GM12864 (cell line): ENCODE measurements around the gene BIRC3.
"Not testable (repeated sequence)": the region's sequence is repeated elsewhere in the genome, so short reads cannot be mapped to it uniquely, and the experiment has no call there.

Source experiments
- DNase-seq: peaks from one replicate; pipeline ENCODE4 v3.0.0-alpha.2; 2011; ENCODE audit warnings: low read depth
- H3K4me3 ChIP-seq: 2 replicates; pipeline ENCODE4 v1.5.1; 2011; ENCODE audit warnings: mild to moderate bottlenecking, low read depth, low read length, control low read depth
- CTCF ChIP-seq: IDR thresholded peaks from 2 replicates; pipeline ENCODE4 v1.5.1; 2011; ENCODE audit warnings: low read depth, mild to moderate bottlenecking, moderate library complexity, low read length, control low read depth, inconsistent platforms; ENCODE audit errors: missing control alignments

The BIRC3 gene

DNA sequence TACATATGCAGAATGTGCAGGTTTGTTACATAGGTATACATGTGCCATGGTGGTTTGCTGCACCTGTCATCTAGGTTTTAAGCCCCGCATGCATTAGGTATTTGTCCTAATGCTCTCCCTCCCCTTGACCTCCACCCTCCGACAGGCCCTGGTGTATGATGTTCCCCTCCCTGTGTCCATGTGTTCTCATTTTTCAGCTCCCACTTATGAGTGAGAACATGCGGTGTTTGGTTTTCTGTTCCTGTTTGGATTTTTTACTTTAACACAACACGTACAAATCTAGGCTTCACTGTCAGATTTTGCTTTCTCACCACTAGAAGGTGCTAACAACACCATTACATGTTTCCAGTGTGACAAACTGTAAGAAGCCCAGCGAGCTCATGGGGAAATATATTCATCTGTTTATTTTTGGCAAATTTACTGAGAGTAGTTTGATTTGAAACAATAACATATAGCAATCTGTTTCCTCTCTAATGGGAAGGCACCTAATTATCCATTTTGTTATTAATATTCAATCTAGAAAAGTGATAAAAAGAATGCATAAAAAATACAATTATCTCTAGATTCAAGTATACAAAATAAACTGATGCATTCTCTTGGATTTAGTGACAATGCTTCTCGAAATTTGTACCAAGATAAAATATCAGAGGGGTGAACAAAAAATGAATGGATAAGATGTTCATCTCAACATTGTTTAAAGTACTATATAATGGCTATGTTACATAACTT, 23.2 kb upstream of the BIRC3 start:
- H3K4me3 ChIP-seq, result peak overlapping the region; percentile 40
- TF ChIP-seq CTCF, result peak; percentile 75
- peak; percentile 73 for DNase-seq

DNA sequence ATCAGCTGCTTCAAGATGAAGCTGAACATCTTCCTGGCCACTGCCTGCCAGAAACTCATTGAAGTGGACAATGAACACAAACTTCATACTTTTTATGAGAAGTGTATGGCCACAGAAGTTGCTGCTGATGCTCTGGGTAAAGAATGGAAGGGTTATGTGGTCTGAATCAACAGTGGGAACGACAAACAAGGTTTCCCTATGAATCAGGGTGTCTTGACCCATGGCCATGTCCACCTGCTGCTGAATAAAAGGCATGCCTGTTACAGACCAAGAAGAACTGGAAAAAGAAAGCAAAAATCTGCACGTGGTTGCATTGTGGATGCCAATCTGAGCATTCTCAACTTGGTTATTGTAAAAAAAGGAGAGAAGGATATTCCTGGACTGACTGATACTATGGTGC, 22.2 kb upstream of the BIRC3 start:
- no peak overlapping the region; the same call in 1 of the 2 replicates for H3K4me3 ChIP-seq
- no peak for TF ChIP-seq CTCF
- no peak for DNase-seq

DNA sequence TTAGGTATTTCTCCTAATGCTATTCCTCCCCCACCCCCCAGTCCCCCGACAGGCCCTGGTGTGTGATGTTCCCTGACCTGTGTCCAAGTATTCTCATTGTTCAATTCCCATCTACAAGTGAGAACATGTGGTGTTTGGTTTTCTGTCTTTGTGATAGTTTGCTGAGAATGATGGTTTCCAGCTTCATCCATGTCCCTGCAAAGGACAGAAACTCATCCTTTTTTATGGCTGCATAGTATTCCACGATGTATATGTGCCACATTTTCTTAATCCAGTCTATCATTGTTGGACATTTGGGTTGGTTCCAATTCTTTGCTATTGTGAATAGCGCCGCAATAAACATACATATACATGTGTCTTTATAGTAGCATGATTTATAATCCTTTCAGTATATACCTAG, 20.5 kb upstream of the BIRC3 start:
- not testable (repeated sequence) for DNase-seq, H3K4me3 ChIP-seq

GRCh38 chr11:102300837-102301236, 16.4 kb upstream of the BIRC3 start:
- not testable (repeated sequence) for H3K4me3 ChIP-seq, DNase-seq

DNA sequence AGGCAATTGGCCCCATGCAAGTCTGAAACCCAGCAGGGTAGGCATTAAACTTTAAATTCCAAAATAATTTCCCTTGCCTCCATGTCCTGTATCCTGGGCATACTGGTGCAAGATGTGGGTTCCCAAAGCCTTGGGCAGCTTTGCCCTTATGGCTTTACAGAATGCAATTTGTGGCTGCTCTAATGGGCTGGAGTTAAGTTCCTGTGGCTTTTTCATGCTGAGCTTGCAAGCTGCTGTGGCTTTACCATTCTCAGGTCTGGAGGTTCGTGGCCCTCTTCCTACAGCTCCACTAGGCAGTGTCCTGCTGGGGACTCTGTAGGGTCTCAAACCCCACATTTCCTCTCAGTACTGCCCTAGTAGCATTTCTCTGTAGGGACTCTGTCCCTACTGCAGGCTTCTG, 15.0 kb upstream of the BIRC3 start:
- H3K4me3 ChIP-seq, result no peak overlapping the region
- no peak for TF ChIP-seq CTCF

DNA sequence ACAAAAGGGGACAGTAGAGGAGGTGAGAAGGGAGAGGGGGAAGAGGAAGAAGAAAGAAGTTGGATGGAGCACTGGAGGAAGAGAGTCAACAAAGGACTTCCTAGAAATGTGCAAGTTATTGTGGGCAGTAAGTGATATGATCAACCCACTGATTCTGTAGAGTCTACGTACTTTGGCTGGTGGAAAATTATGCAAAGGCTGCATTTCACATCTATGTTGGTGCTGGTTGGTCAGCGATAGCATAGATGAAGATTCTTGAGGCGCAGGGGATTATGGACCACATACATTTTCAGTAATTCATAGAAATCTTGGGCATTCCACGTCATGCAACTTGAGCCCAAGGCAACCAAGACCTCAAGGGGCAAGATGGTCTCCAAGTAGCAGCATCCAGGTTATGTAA, 12.6 kb upstream of the BIRC3 start:
- no peak overlapping the region for H3K4me3 ChIP-seq
- no peak for DNase-seq
- no peak for TF ChIP-seq CTCF

More for the DNA sequence above, 15.0 kb upstream of the BIRC3 start:
- DNase-seq, result no peak

DNA sequence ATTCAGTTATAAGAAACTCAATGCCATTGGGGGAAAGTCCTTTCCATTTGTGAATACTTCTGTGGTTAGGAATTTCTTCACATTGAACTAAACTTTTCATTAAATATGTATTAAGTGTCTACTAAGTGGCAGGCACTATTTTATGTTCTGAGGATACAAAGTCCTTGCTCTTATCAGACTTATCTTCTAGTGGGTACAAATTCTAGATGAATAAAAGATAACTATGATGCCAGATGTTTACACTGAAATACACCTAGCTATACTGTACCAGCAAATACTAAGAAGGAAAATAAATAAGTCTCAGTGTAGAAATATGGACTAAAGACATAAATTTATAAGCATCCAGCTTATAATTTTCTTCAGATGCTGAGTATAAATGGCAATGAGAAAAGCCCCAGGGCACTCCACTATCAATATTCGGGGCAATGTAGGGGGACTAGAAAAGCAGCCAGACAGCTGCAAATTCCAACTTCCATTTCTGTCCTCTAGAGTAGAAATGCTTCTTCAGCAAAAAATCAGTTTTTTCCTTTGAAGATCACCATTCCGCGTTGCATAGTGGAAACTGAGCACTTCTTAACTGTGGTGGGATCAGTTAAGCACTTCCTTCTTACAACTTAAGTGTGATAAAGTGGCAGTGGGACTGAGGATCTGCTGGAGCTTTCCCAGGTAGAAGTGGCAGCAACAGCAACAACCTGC, 11.8 kb upstream of the BIRC3 start:
- TF ChIP-seq CTCF, result no peak
- H3K4me3 ChIP-seq, result no peak overlapping the region
- DNase-seq, result no peak

GRCh38 chr11:102306048-102306597, 11.2 kb upstream of the BIRC3 start:
- peak; percentile 7 for TF ChIP-seq CTCF
- no peak overlapping the region for H3K4me3 ChIP-seq

More at GRCh38 chr11:102306048-102306597, 11.2 kb upstream of the BIRC3 start:
- DNase-seq, result no peak
